K562 (cell line): ENCODE measurements around the gene RFC2. TPM values are rescaled to one million over a fixed set of nuclear protein-coding genes. Genes with fewer than 3 reads are reported as not detected.

Experiments
- ARNT ChIP-seq, 2 experiments: fragments of 450-650 bp; IDR thresholded peaks; 2 replicates each; pipeline ENCODE4 v1.6.1; 2016; ENCODE audit warnings: mild to moderate bottlenecking in 1 of 2
- EZH2 ChIP-seq: IDR thresholded peaks from 2 replicates; pipeline ENCODE4 v1.6.1; 2012; ENCODE audit warnings: low read depth, mild to moderate bottlenecking, inconsistent platforms, low read length, borderline replicate concordance
- HNRNPH1 ChIP-seq: fragments of 200-400 bp; formaldehyde crosslinking; optimal IDR thresholded peaks from 2 replicates; pipeline ENCODE3; 2017; ENCODE audit warnings: low read depth, mild to moderate bottlenecking, low read length, moderate library complexity
- HNRNPUL1 ChIP-seq: fragments of 200-400 bp; formaldehyde crosslinking; IDR thresholded peaks from 2 replicates; pipeline ENCODE4 v1.6.1; 2017; ENCODE audit warnings: low read length
- KDM1A ChIP-seq, 2 experiments: fragments of 450-650 bp; IDR thresholded peaks; 2 replicates each; pipeline ENCODE4 v1.6.1; 2016; ENCODE audit warnings: mild to moderate bottlenecking in 2 of 2
- LCOR ChIP-seq: sonication (generic); formaldehyde crosslinking; IDR thresholded peaks from 2 replicates; pipeline ENCODE4 v1.8.0; 2022; ENCODE audit warnings: mild to moderate bottlenecking, missing genetic modification reagents
- MCM2 ChIP-seq: fragments of 450-650 bp; IDR thresholded peaks from 2 replicates; pipeline ENCODE4 v1.6.1; 2017; ENCODE audit warnings: low read depth, mild to moderate bottlenecking
- MXI1 ChIP-seq: IDR thresholded peaks from 2 replicates; pipeline ENCODE4 v1.6.1; 2011; ENCODE audit warnings: low read depth, mild to moderate bottlenecking, improper control_type of control experiment, low read length
- NR4A1 ChIP-seq, 2 experiments: fragments of 250-450 bp in 1 of 2; fragments of 450-650 bp in 1 of 2; sonication (Bioruptor Pico) in 1 of 2; IDR thresholded peaks; 2 replicates each; pipeline versions ENCODE4 v1.4.0 to v1.6.1; 2016 to 2020; ENCODE audit warnings: mild to moderate bottlenecking in 2 of 2, missing compliant biosample characterization in 1 of 2, missing genetic modification characterization in 1 of 2, moderate library complexity in 1 of 2
- POLR2AphosphoS2 ChIP-seq: IDR thresholded peaks from 2 replicates; pipeline ENCODE4 v1.6.1; 2012; ENCODE audit warnings: low read length, improper control_type of control experiment
- RCOR1 ChIP-seq, 2 experiments: IDR thresholded peaks; 2 replicates each; pipeline ENCODE4 v1.6.1; 2012; ENCODE audit warnings: low read depth in 2 of 2, low read length in 2 of 2, borderline replicate concordance in 1 of 2, improper control_type of control experiment in 1 of 2
- SMARCA4 ChIP-seq: fragments of 450-650 bp; IDR thresholded peaks from 2 replicates; pipeline ENCODE4 v1.6.1; 2016
- SP1 ChIP-seq: sonication (generic); formaldehyde crosslinking; IDR thresholded peaks from 2 replicates; pipeline ENCODE4 v1.8.1; 2022; ENCODE audit warnings: mild to moderate bottlenecking, missing genetic modification reagents
- SRSF7 ChIP-seq: fragments of 200-400 bp; formaldehyde crosslinking; optimal IDR thresholded peaks from 2 replicates; pipeline ENCODE3; 2017; ENCODE audit warnings: mild to moderate bottlenecking, low read depth, low read length
- ZNF133 ChIP-seq: fragments of 250-450 bp; sonication (Bioruptor Pico); IDR thresholded peaks from 2 replicates; pipeline ENCODE4 v1.4.0; 2020; ENCODE audit warnings: mild to moderate bottlenecking
- ZNF586 ChIP-seq: fragments of 450-650 bp; formaldehyde crosslinking; conservative IDR thresholded peaks from 2 replicates; pipeline ENCODE4 v1.4.0; 2020; ENCODE audit warnings: mild to moderate bottlenecking, moderate library complexity
- polyA plus RNA-seq, 8 experiments: library from polyadenylated mRNA; depleted of rRNA in 4 of 8; stranded (reverse) in 5 of 8; unstranded in 3 of 8; fragments of >200 nt; fragmentation: Nextera tagmentation in 2 of 8; fragmentation: Illumina TruSeq in 1 of 8; extraction: Ambion mirVana in 2 of 8; extraction: Trizol in 1 of 8; gene quantifications; 2 replicates each; pipeline versions ENCODE4 v1.2.1 to v1.2.3, GENCODE V29; 2011 to 2014; ENCODE audit warnings: inconsistent platforms in 1 of 8, missing spikeins in 1 of 8
- total RNA-seq, 7 experiments: library from RNA; depleted of rRNA in 6 of 7; stranded (reverse); fragments of >200 nt in 6 of 7; fragmentation: Illumina TruSeq in 2 of 7; extraction: Trizol in 2 of 7; gene quantifications; 2 replicates each; pipeline versions ENCODE4 v1.2.1 to v1.2.3, GENCODE V29; 2011 to 2021; ENCODE audit warnings: low replicate concordance in 1 of 7
- TF ChIP-seq, protein P1 (sequence below): fragments of 450-650 bp; IDR thresholded peaks from 2 replicates; pipeline ENCODE4 v1.6.1; 2016; ENCODE audit warnings: antibody characterized with exemption
- TF ChIP-seq, protein P2 (sequence below): fragments of 450-650 bp; IDR thresholded peaks from one replicate; pipeline ENCODE4 v1.6.1; 2018; ENCODE audit warnings: mild to moderate bottlenecking, moderate library complexity; ENCODE audit not compliant: partially characterized antibody
- TF ChIP-seq, protein P3 (sequence below): fragments of 250-450 bp; sonication (Bioruptor Pico); IDR thresholded peaks from 2 replicates; pipeline ENCODE4 v1.8.0; 2022; ENCODE audit warnings: moderate library complexity, mild to moderate bottlenecking, inconsistent platforms
- TF ChIP-seq, protein P4 (sequence below): fragments of 450-650 bp; formaldehyde crosslinking; IDR thresholded peaks from 2 replicates; pipeline ENCODE4 v1.4.0; 2022; ENCODE audit warnings: mild to moderate bottlenecking, moderate library complexity
- TF ChIP-seq, protein P5 (sequence below), 2 experiments: fragments of 200-800 bp in 1 of 2; sonication (Bioruptor generic) in 1 of 2; sonication (generic) in 1 of 2; formaldehyde crosslinking in 1 of 2; IDR thresholded peaks in 1 of 2; conservative IDR thresholded peaks in 1 of 2; 2 replicates each; pipeline versions ENCODE4 v1.5.0 to v1.6.1; 2016 to 2020; ENCODE audit warnings: missing compliant biosample characterization in 1 of 2, missing genetic modification characterization in 1 of 2, missing genetic modification reagents in 1 of 2

RFC2 gene
- total and polyA plus RNA-seq, 9 of the 15 experiments (the other 6 are each of a cell fraction or from before 2014, with no cell fraction given): 32.5 to 161 (median 102) TPM

DNA sequence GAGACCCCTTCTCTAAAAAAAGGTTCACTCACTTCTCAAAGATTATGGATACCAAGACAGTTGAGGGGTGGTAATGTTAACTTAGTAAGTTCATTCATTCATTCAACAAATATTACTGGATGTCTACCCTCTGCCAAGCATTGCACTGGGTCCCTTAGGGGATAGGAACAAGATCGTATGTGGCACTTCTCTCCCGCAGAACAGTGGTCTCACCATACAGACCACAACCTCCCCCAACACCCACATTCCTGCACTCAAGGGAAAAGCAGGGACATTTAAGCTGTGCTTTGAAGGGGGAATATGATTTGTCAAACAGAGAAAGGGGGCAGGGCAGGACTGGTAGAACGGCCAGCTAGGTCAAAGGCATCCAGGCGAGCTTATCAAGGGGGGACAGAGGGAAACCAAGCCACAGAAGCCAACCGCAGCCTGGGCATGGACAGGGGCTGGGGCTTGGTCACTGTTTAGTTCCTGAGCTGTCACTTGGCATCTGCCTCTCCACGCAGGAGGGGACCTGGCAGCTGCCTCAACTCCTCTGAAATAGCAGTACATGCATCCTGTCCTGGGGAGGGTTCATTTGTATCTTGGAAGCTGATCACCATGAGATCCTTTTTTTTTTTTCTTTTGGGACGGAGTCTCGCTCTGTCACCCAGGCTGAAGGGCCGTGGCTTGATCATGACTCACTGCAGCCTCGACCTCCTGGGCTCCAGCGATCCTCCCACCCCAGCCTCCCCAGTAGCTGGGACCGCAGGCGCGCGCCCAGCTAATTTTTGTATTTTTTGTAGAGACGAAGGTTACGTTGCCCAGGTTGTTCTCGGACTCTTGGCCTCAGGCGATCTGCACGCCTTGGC is 34.1 kb upstream of the RFC2 start (continued):
- TF ChIP-seq LCOR (peak; percentile 60; the same call in 1 of the 2 replicates), MXI1 (no peak), ARNT (IDR thresholded peaks at IDR 0.05) (peak in 1 of 2 experiments; percentile 68; a peak in 1 of 4 replicates), EZH2 (no peak), KDM1A (IDR thresholded peaks at IDR 0.05) (peak in 1 of 2 experiments; percentile 42; a peak in 1 of 4 replicates), POLR2AphosphoS2 (no peak), SMARCA4 (peak; percentile 58; the same call in 1 of the 2 replicates), SRSF7 (no peak), MCM2 (no peak), HNRNPUL1 (no peak), SP1 (no peak), HNRNPH1 (no peak), NR4A1 (CRISPR knock-in tag; IDR thresholded peaks at IDR 0.05) (no peak), NR4A1 (tag; IDR thresholded peaks at IDR 0.05) (no peak), ZNF133 (CRISPR knock-in tag) (no peak), ZNF586 (no peak), RCOR1 (IDR thresholded peaks at IDR 0.05; ENCODE audit: borderline replicate concordance in 1 of 2, low read depth in 2 of 2, low read length in 2 of 2) (no peak; a peak in 1 of 4 replicates)
- TF ChIP-seq, protein P1, sequence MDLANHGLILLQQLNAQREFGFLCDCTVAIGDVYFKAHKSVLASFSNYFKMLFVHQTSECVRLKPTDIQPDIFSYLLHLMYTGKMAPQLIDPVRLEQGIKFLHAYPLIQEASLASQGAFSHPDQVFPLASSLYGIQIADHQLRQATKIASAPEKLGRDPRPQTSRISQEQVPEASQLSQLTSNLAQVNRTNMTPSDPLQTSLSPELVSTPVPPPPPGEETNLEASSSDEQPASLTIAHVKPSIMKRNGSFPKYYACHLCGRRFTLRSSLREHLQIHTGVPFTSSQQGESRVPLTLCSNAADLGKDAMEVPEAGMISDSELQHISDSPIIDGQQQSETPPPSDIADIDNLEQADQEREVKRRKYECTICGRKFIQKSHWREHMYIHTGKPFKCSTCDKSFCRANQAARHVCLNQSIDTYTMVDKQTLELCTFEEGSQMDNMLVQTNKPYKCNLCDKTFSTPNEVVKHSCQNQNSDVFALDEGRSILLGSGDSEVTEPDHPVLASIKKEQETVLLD: 0 out of 2 replicates have a peak, but pooled peaks have one; percentile 15
- TF ChIP-seq, protein P2, sequence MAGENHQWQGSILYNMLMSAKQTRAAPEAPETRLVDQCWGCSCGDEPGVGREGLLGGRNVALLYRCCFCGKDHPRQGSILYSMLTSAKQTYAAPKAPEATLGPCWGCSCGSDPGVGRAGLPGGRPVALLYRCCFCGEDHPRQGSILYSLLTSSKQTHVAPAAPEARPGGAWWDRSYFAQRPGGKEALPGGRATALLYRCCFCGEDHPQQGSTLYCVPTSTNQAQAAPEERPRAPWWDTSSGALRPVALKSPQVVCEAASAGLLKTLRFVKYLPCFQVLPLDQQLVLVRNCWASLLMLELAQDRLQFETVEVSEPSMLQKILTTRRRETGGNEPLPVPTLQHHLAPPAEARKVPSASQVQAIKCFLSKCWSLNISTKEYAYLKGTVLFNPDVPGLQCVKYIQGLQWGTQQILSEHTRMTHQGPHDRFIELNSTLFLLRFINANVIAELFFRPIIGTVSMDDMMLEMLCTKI: no peak
- TF ChIP-seq, protein P3, sequence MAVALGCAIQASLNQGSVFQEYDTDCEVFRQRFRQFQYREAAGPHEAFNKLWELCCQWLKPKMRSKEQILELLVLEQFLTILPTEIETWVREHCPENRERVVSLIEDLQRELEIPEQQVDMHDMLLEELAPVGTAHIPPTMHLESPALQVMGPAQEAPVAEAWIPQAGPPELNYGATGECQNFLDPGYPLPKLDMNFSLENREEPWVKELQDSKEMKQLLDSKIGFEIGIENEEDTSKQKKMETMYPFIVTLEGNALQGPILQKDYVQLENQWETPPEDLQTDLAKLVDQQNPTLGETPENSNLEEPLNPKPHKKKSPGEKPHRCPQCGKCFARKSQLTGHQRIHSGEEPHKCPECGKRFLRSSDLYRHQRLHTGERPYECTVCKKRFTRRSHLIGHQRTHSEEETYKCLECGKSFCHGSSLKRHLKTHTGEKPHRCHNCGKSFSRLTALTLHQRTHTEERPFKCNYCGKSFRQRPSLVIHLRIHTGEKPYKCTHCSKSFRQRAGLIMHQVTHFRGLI: no peak
- TF ChIP-seq, protein P4, sequence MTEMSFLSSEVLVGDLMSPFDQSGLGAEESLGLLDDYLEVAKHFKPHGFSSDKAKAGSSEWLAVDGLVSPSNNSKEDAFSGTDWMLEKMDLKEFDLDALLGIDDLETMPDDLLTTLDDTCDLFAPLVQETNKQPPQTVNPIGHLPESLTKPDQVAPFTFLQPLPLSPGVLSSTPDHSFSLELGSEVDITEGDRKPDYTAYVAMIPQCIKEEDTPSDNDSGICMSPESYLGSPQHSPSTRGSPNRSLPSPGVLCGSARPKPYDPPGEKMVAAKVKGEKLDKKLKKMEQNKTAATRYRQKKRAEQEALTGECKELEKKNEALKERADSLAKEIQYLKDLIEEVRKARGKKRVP: no peak
- TF ChIP-seq, protein P5, sequence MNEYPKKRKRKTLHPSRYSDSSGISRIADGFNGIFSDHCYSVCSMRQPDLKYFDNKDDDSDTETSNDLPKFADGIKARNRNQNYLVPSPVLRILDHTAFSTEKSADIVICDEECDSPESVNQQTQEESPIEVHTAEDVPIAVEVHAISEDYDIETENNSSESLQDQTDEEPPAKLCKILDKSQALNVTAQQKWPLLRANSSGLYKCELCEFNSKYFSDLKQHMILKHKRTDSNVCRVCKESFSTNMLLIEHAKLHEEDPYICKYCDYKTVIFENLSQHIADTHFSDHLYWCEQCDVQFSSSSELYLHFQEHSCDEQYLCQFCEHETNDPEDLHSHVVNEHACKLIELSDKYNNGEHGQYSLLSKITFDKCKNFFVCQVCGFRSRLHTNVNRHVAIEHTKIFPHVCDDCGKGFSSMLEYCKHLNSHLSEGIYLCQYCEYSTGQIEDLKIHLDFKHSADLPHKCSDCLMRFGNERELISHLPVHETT (CRISPR knock-in tag; conservative IDR thresholded peaks at IDR 0.05 in 1 of 2, IDR thresholded peaks at IDR 0.05 in 1 of 2): no peak
